A549 (cell line): ENCODE measurements around the gene NEDD4L. TPM values are rescaled to one million over a fixed set of nuclear protein-coding genes. Genes with fewer than 3 reads are reported as not detected.

Experiments
- ATAC-seq, 2 experiments: fragments of 200-7000 bp in 1 of 2; fragments of >200 bp in 1 of 2; cut with Nextera tagmentation in 1 of 2; cut with Tn5 transposase in 1 of 2; 3 replicates each; pipeline versions ENCODE4 v1.8.0 to v1.9.1; 2018 to 2020; ENCODE audit warnings: mild to moderate bottlenecking in 1 of 2, moderate library complexity in 1 of 2
- CTCF ChIA-PET: fragments of 300-600 bp; sonication (Branson Sonifier 250); formaldehyde crosslinking; extraction: SDS; loops from one replicate; lab custom pipeline; 2021; ENCODE audit warnings: antibody characterized with exemption, inconsistent platforms; lab: Yijun Ruan, JAX
- POLR2A ChIA-PET: fragments of 350-600 bp; formaldehyde crosslinking; extraction: SDS; loops from one replicate; lab custom pipeline; 2021; ENCODE audit warnings: antibody characterized with exemption, inconsistent platforms; lab: Yijun Ruan, JAX
- DNase-seq, 2 experiments: peaks; one replicate each; pipeline versions ENCODE4 v3.0.0 to v3.0.0-alpha.2; 2011 to 2016; ENCODE audit warnings: low read depth in 1 of 2, low spot score in 1 of 2
- FAIRE-seq: peaks from 2 replicates; lab custom pipeline; 2011; peaks lifted over from hg19 to GRCh38; lab: Jason Lieb, UNC
- H3K27ac ChIP-seq, 2 experiments: fragments of >200 bp; sonication (Bioruptor Twin); formaldehyde crosslinking; 3 replicates each; pipeline ENCODE4 v1.5.1; 2016 to 2017
- H3K4me1 ChIP-seq: fragments of >200 bp; sonication (Bioruptor Twin); formaldehyde crosslinking; 3 replicates; pipeline ENCODE4 v1.6.1; 2016
- H3K4me2 ChIP-seq: fragments of >200 bp; sonication (Bioruptor Twin); formaldehyde crosslinking; 3 replicates; pipeline ENCODE4 v1.6.1; 2016
- H3K4me3 ChIP-seq: fragments of >200 bp; sonication (Bioruptor Twin); formaldehyde crosslinking; 3 replicates; pipeline ENCODE4 v1.5.1; 2016
- H3K9me3 ChIP-seq: fragments of >200 bp; sonication (Bioruptor Twin); formaldehyde crosslinking; 3 replicates; pipeline ENCODE4 v1.6.1; 2016
- CEBPB ChIP-seq, 2 experiments: fragments of >200 bp in 1 of 2; sonication (Bioruptor Twin) in 1 of 2; formaldehyde crosslinking in 1 of 2; IDR thresholded peaks; 2 replicates each; pipeline ENCODE4 v1.6.1; 2012 to 2016
- EHMT2 ChIP-seq: fragments of 200-600 bp; sonication (generic); IDR thresholded peaks from 2 replicates; pipeline ENCODE4 v1.6.1; 2016; ENCODE audit warnings: antibody characterized with exemption, low read depth, mild to moderate bottlenecking, moderate library complexity
- EP300 ChIP-seq, 2 experiments: fragments of >200 bp; sonication (Bioruptor Twin); formaldehyde crosslinking; IDR thresholded peaks; 2 replicates in 1 of 2; 3 replicates in 1 of 2; pipeline ENCODE4 v1.6.1; 2016 to 2017
- ESRRA ChIP-seq: fragments of 150-350 bp; IDR thresholded peaks from 2 replicates; pipeline ENCODE4 v1.6.1; 2014; ENCODE audit warnings: mild to moderate bottlenecking, low read length, borderline replicate concordance
- FOXS1 ChIP-seq: fragments of 250-450 bp; sonication (Bioruptor Pico); IDR thresholded peaks from 2 replicates; pipeline ENCODE4 v1.5.0; 2020; ENCODE audit warnings: mild to moderate bottlenecking, moderate library complexity
- GATA3 ChIP-seq: IDR thresholded peaks from 2 replicates; pipeline ENCODE4 v1.6.1; 2012; ENCODE audit warnings: borderline replicate concordance
- HEYL ChIP-seq: fragments of 250-450 bp; sonication (Bioruptor Pico); IDR thresholded peaks from 2 replicates; pipeline ENCODE4 v1.8.0; 2021; ENCODE audit warnings: mild to moderate bottlenecking, moderate library complexity
- HOXA7 ChIP-seq: fragments of 250-450 bp; sonication (Bioruptor Pico); IDR thresholded peaks from 2 replicates; pipeline ENCODE4 v1.5.0; 2020; ENCODE audit warnings: mild to moderate bottlenecking, moderate library complexity
- HOXB13 ChIP-seq: fragments of 250-450 bp; sonication (Bioruptor Pico); IDR thresholded peaks from 2 replicates; pipeline ENCODE4 v1.5.0; 2020; ENCODE audit warnings: low read depth, mild to moderate bottlenecking, moderate library complexity
- JUN ChIP-seq, 2 experiments: fragments of >200 bp; sonication (Bioruptor Twin); formaldehyde crosslinking; IDR thresholded peaks; 2 replicates in 1 of 2; 3 replicates in 1 of 2; pipeline ENCODE4 v1.6.1; 2016 to 2017
- JUNB ChIP-seq: fragments of >200 bp; sonication (Bioruptor Twin); formaldehyde crosslinking; IDR thresholded peaks from 2 replicates; pipeline ENCODE4 v1.6.1; 2016
- MAFK ChIP-seq: fragments of 450-650 bp; IDR thresholded peaks from 2 replicates; pipeline ENCODE4 v1.6.1; 2014; ENCODE audit not compliant: partially characterized antibody
- MAZ ChIP-seq: fragments of 150-350 bp; IDR thresholded peaks from 2 replicates; pipeline ENCODE4 v1.6.1; 2014; ENCODE audit warnings: antibody characterized with exemption, low read depth, low read length, borderline replicate concordance
- RAD21 ChIP-seq, 2 experiments: fragments of >200 bp in 1 of 2; sonication (Bioruptor Twin) in 1 of 2; formaldehyde crosslinking in 1 of 2; IDR thresholded peaks in 1 of 2; conservative IDR thresholded peaks in 1 of 2; 2 replicates in 1 of 2; 3 replicates in 1 of 2; pipeline ENCODE4 v1.6.1; 2012 to 2018; ENCODE audit warnings: inconsistent platforms in 1 of 2
- RARB ChIP-seq: fragments of 250-450 bp; sonication (Bioruptor Pico); IDR thresholded peaks from 2 replicates; pipeline ENCODE4 v1.8.0; 2021; ENCODE audit warnings: mild to moderate bottlenecking, moderate library complexity
- RCOR1 ChIP-seq: fragments of 150-350 bp; IDR thresholded peaks from 2 replicates; pipeline ENCODE4 v1.6.1; 2014; ENCODE audit warnings: antibody characterized with exemption, low read length, low read depth
- TP53 ChIP-seq: fragments of 250-450 bp; sonication (Bioruptor Pico); IDR thresholded peaks from 2 replicates; pipeline ENCODE4 v1.5.0; 2021; ENCODE audit warnings: mild to moderate bottlenecking, moderate library complexity
- ZFP36 ChIP-seq: fragments of 450-650 bp; IDR thresholded peaks from 2 replicates; pipeline ENCODE4 v1.6.1; 2014; ENCODE audit warnings: borderline replicate concordance; ENCODE audit not compliant: partially characterized antibody
- ZSCAN20 ChIP-seq: fragments of 250-450 bp; sonication (Bioruptor Pico); IDR thresholded peaks from 2 replicates; pipeline ENCODE4 v1.8.0; 2022; ENCODE audit warnings: mild to moderate bottlenecking, moderate library complexity
- WGBS: methylation state at CpG from one replicate; pipeline ENCODE4 v1.1.6; 2017; ENCODE audit errors: missing lambda C conversion rate; 5-methylcytosine and 5-hydroxymethylcytosine counted together
- polyA plus RNA-seq, 4 experiments: library from polyadenylated mRNA; depleted of rRNA in 3 of 4; stranded (reverse); fragments of >200 nt; fragmentation: RNase III in 1 of 4; extraction: RNeasy Plus Mini Kit Qiagen cat#74134 plus additional on column Dnase treatment in 1 of 4; gene quantifications; 2 replicates in 3 of 4; 3 replicates in 1 of 4; pipeline ENCODE4 v1.2.3, GENCODE V29; 2011 to 2017
- TF ChIP-seq, protein P1 (sequence below): fragments of >200 bp; sonication (Bioruptor Twin); formaldehyde crosslinking; IDR thresholded peaks from 3 replicates; pipeline ENCODE4 v1.5.1; 2016
- TF ChIP-seq, protein P2 (sequence below): fragments of 450-650 bp; IDR thresholded peaks from 2 replicates; pipeline ENCODE4 v1.6.1; 2014; ENCODE audit warnings: antibody characterized with exemption
- TF ChIP-seq, protein P3 (sequence below): fragments of >200 bp; sonication (Bioruptor Twin); formaldehyde crosslinking; IDR thresholded peaks from 3 replicates; pipeline ENCODE4 v1.6.1; 2016

Gene NEDD4L
- polyA plus RNA-seq, 2 of the 4 experiments (the other 2 are of a cell fraction): 18.0 to 36.5 TPM

- Histone ChIP-seq H3K27ac (no peak overlapping the region), H3K4me2 (no peak overlapping the region), H3K4me1 (peaks cover under 1% of the 10 kb centered on the region; the same call in 2 of the 3 replicates), H3K9me3 (no peaks in the 10 kb centered on the region), H3K4me3 (no peak overlapping the region)
- DNase-seq: no peak
- 90% methylated on average over 7 of the region's 7 CpGs for WGBS
- no peak for FAIRE-seq
- POLR2A ChIA-PET: no interaction called here
- CTCF ChIA-PET: interaction anchor here (0.8 kb wide), 1 partner anchor 18 kb away, joined by 3 read pairs; the partner anchor contains the start of gene NEDD4L
- no peak for ATAC-seq
- TF ChIP-seq, protein P1, sequence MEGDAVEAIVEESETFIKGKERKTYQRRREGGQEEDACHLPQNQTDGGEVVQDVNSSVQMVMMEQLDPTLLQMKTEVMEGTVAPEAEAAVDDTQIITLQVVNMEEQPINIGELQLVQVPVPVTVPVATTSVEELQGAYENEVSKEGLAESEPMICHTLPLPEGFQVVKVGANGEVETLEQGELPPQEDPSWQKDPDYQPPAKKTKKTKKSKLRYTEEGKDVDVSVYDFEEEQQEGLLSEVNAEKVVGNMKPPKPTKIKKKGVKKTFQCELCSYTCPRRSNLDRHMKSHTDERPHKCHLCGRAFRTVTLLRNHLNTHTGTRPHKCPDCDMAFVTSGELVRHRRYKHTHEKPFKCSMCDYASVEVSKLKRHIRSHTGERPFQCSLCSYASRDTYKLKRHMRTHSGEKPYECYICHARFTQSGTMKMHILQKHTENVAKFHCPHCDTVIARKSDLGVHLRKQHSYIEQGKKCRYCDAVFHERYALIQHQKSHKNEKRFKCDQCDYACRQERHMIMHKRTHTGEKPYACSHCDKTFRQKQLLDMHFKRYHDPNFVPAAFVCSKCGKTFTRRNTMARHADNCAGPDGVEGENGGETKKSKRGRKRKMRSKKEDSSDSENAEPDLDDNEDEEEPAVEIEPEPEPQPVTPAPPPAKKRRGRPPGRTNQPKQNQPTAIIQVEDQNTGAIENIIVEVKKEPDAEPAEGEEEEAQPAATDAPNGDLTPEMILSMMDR: no peak
- TF ChIP-seq RCOR1 (no peak), CEBPB (IDR thresholded peaks at IDR 0.05) (peak; percentile 7 to 21; a peak in 1 of 4 replicates), RAD21 (conservative IDR thresholded peaks at IDR 0.05 in 1 of 2, IDR thresholded peaks at IDR 0.05 in 1 of 2) (no peak)
These were observed 18.8 kb upstream of the NEDD4L start for GRCh38 chr18:58025205-58025604.

GRCh38 chr18:58025733-58026132, 18.3 kb upstream of the NEDD4L start:
- H3K4me3 ChIP-seq: no peak overlapping the region
- CTCF ChIA-PET: interaction anchor here (0.8 kb wide), 1 partner anchor 18 kb away, joined by 3 read pairs; the partner anchor contains the start of gene NEDD4L
- H3K4me2 ChIP-seq: no peak overlapping the region
- no peak overlapping the region for H3K27ac ChIP-seq
- 78% methylated on average over 2 of the region's 2 CpGs for WGBS
- FAIRE-seq (no peak), DNase-seq (no peak)
- H3K4me1 ChIP-seq: no peaks in the 10 kb centered on the region
- no peak for TF ChIP-seq FOXS1 (CRISPR knock-in tag)
- no peak for TF ChIP-seq ZFP36
- no peak for TF ChIP-seq HEYL
- no peak for TF ChIP-seq TP53 (CRISPR knock-in tag)
- TF ChIP-seq ESRRA: no peak
- no peak for TF ChIP-seq JUNB
- TF ChIP-seq ZSCAN20 (CRISPR knock-in tag): no peak
- no peak for TF ChIP-seq GATA3
- no peak for TF ChIP-seq HOXB13 (CRISPR knock-in tag)
- no peak for TF ChIP-seq HOXA7
- TF ChIP-seq, protein P2, sequence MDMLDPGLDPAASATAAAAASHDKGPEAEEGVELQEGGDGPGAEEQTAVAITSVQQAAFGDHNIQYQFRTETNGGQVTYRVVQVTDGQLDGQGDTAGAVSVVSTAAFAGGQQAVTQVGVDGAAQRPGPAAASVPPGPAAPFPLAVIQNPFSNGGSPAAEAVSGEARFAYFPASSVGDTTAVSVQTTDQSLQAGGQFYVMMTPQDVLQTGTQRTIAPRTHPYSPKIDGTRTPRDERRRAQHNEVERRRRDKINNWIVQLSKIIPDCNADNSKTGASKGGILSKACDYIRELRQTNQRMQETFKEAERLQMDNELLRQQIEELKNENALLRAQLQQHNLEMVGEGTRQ: no peak
- TF ChIP-seq JUN (IDR thresholded peaks at IDR 0.05): no peak
- no peak for TF ChIP-seq EP300 (IDR thresholded peaks at IDR 0.05)
- TF ChIP-seq MAFK: no peak
- TF ChIP-seq RARB (CRISPR knock-in tag): no peak
- TF ChIP-seq, protein P3, sequence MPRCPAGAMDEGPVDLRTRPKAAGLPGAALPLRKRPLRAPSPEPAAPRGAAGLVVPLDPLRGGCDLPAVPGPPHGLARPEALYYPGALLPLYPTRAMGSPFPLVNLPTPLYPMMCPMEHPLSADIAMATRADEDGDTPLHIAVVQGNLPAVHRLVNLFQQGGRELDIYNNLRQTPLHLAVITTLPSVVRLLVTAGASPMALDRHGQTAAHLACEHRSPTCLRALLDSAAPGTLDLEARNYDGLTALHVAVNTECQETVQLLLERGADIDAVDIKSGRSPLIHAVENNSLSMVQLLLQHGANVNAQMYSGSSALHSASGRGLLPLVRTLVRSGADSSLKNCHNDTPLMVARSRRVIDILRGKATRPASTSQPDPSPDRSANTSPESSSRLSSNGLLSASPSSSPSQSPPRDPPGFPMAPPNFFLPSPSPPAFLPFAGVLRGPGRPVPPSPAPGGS: no peak
- no peak for TF ChIP-seq MAZ
- TF ChIP-seq, all 56 proteins: peak for 0
- ATAC-seq: no peak
- POLR2A ChIA-PET: no interaction called here
- H3K9me3 ChIP-seq: no peaks in the 10 kb centered on the region

DNA sequence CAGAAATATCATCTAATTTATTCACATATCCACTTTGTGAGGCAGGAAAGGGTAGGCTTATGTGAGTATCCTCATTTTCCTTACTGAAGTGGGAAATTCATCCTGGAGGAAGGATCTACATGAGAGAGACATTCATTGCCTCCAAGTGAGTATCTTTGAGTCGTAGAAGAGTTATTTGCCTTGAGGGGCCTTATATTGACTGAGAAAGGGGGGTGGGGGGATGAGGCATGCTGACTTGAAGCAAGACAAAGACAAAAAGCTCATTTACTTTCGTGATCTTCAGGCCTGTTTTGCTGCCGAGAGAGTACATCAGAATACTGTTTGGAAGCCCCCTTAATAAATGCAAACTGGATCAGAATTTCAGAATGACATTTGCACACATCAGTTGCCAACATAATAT, 17.6 kb upstream of the NEDD4L start:
- TF ChIP-seq EHMT2: no peak
- DNase-seq (no peak), ATAC-seq (no peak), FAIRE-seq (no peak)
- H3K4me3 ChIP-seq: no peak overlapping the region
- ChIA-PET CTCF (interaction anchor here (0.7 to 1.1 kb wide), 2 partner anchors 15 to 119 kb away, joined by 3 read pairs; no protein-coding TSS in a partner anchor), POLR2A (no interaction called here)
- no peaks in the 10 kb centered on the region for H3K4me1 ChIP-seq
- no peak overlapping the region for H3K27ac ChIP-seq
- H3K9me3 ChIP-seq: no peaks in the 10 kb centered on the region
- no peak overlapping the region for H3K4me2 ChIP-seq
- WGBS: 84% methylated on average over 3 of the region's 3 CpGs
